GM12892 (cell line): ENCODE data around the gene SHISAL2B.

Source experiments
- DNase-seq: peaks from one replicate; pipeline ENCODE4 v3.0.0; 2011; ENCODE audit not compliant: insufficient read length
- FAIRE-seq: peaks from 2 replicates; lab custom pipeline; 2011; peaks lifted over from hg19 to GRCh38; lab: Jason Lieb, UNC
- POLR2A ChIP-seq: IDR thresholded peaks from 2 replicates; pipeline ENCODE4 v1.6.1; 2011; ENCODE audit warnings: low read depth, low read length, control low read depth
- POLR2AphosphoS5 ChIP-seq: IDR thresholded peaks from 2 replicates; pipeline ENCODE4 v1.6.1; 2011; ENCODE audit warnings: low read depth, low read length, control low read depth
- TAF1 ChIP-seq: IDR thresholded peaks from 2 replicates; pipeline ENCODE4 v1.6.1; 2011; ENCODE audit warnings: low read depth, mild to moderate bottlenecking, control low read depth, low read length, borderline replicate concordance

Gene SHISAL2B

DNA sequence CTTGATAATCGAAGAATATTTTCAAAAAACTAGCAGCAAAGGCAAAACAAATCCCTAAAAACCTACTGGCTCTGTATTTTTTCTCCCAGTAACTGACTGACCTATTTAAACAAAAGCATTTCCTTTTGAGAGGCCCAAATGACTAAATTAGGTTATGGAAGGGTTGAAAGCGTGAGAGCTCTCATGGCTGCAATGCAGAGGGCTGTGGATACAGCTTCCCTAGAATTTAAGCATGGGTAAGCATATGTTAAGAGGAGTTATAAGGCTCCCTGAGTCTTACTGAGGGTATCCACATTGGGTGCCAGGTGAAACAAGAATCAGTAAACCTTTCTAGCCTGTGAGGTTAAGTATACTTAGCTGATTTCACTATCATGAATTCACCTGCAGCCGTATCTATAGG is 32.3 kb downstream of the SHISAL2B start:
- FAIRE-seq (no peak), DNase-seq (no peak)
- no peak for TF ChIP-seq TAF1
- TF ChIP-seq POLR2AphosphoS5 = no peak
- no peak for TF ChIP-seq POLR2A

GRCh38 chr5:64727150-64727549 is 36.8 kb downstream of the SHISAL2B start:
- FAIRE-seq = no peak
- DNase-seq = no peak
- TF ChIP-seq POLR2AphosphoS5 (no peak), TAF1 (no peak), POLR2A (no peak)

DNA sequence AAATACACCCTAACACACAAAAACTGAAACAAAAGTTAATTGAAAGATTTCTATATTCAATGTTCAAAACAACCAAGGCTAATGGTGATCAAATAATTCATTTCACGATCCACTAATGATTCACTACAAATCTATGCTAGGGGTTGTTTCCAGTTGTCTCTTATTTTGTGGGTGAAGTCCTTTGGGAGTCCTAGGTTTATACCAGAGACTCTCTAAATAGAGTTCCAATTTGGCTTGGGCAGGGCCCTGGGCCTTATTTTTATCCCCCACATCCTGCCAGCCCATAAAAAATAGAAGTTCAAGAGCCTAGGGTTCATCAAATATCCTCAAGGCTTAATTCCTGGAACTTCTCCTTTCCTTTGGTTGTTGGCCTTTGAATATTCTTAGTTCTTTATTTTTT is 52.1 kb downstream of the SHISAL2B start:
- no peak for FAIRE-seq
- TF ChIP-seq POLR2A (no peak), TAF1 (no peak), POLR2AphosphoS5 (no peak)
- no peak for DNase-seq

GRCh38 chr5:64742821-64743220 is 52.5 kb downstream of the SHISAL2B start:
- TF ChIP-seq TAF1 (no peak), POLR2AphosphoS5 (no peak), POLR2A (no peak)
- FAIRE-seq = no peak
- no peak for DNase-seq

- no peak for DNase-seq
- no peak for FAIRE-seq
- TF ChIP-seq POLR2A = no peak
Measured at GRCh38 chr5:64744914-64745313, 54.6 kb downstream of the SHISAL2B start.

DNA sequence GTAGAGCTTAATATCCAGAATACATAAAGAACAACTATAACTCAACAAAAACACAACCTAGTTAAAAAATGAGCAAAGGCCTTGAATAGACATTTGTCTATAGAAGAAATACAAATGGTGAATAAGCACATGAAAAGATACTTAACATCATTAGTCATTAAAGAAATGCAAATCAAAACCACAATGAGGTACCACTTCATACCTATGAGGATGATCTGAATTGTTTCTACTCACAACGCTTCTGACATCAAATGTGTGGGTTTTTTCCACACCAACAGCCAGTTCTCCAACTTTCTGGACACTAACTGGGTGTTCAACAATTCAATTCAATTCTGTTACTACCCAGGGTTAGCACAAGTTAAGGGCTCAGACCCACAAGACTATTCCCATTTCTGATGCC is 56.1 kb downstream of the SHISAL2B start:
- FAIRE-seq = no peak
- no peak for DNase-seq

DNA sequence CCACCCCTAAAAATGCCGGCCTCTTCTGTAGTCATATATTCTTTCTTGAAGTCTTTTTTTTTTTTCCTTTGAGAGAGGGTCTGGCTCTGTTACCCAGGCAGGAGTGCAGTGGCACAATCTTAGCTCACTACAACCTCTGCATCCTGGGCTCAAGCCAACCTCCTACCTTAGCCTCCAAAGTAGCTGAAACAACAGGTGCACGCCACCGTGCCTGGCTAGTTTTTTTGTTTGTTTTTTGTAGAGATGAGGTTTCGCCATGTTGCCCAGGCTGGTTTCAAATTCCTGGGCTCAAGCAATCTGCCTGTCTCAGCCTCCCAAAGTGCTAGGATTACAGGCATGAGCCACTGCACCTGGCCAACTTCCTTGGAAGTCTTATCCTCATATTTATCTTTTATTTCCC is 59.1 kb downstream of the SHISAL2B start:
- DNase-seq (no peak), FAIRE-seq (no peak)
- TF ChIP-seq TAF1 (no peak), POLR2AphosphoS5 (no peak), POLR2A (no peak)

More for the DNA sequence above, 56.1 kb downstream of the SHISAL2B start:
- TF ChIP-seq POLR2AphosphoS5 = no peak
- no peak for TF ChIP-seq POLR2A
- TF ChIP-seq TAF1 = no peak

GRCh38 chr5:64754066-64754465 is 63.8 kb downstream of the SHISAL2B start:
- TF ChIP-seq POLR2AphosphoS5 = no peak
- no peak for TF ChIP-seq TAF1
- no peak for TF ChIP-seq POLR2A
- DNase-seq (no peak), FAIRE-seq (no peak)

GRCh38 chr5:64758901-64759300 is 68.6 kb downstream of the SHISAL2B start:
- TF ChIP-seq POLR2AphosphoS5 (no peak), TAF1 (no peak), POLR2A (no peak)
- no peak for FAIRE-seq

GRCh38 chr5:64759960-64760660 is 69.8 kb downstream of the SHISAL2B start:
- DNase-seq = no peak
- FAIRE-seq = no peak
- TF ChIP-seq POLR2A (no peak), POLR2AphosphoS5 (no peak), TAF1 (no peak)

More at GRCh38 chr5:64758901-64759300, 68.6 kb downstream of the SHISAL2B start:
- DNase-seq = no peak

DNA sequence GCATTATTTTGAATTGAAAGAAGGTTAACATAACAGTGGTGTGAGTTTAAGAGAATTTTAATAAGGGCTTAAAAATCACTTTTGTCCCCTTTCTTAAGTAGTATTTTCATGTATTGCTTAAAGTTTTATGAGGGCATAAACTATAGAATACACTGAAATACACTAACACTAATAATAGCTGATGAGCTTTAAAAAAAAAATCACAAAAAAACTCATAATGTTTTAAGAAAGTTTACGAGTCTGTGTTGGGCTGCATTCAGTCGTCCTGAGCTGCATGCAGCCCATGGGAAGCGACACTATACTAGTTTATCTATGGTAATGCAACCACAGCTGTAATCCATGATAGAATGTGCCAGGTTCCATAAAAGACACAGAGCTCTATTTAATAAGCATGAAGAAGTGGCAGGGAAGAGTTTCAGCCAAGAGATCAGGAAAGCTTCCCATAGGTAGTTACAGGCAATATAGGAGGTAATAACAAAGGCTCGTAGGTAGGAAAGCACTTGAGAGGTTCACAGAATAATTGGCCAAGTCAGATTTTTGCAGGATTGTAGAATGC is 73.7 kb downstream of the SHISAL2B start:
- DNase-seq = no peak
- no peak for TF ChIP-seq POLR2A
- FAIRE-seq = no peak

DNA sequence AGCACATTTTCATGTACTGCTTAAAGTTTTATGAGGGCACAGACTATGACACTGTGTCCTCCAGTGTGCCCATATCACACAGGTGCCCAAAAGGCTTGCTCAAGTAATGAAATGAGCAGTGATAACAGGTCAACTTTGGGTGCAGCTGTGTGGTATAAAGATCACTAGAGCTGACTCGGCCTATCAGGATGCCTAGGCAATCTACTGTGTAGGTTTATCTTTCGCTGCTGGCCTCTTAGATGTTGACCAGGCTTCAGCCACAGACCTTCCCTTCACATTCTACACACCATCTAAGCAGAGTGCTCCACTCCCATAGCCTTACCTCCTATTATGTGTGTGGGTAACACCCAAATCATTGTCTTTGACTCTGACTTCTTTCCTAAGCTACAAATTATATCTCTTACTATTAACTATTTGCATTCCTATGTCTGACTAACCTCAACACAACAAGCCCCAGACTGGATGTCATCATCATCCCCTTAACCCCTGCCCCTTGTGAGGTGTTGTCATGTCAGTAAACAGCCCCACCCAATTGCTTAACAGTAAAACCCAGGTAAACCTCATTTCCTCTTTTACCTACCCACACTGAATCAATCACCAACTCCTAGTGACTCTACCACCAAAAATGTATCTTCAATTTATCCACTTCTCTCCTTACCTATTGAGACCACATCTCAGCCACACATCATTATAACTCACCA is 75.7 kb downstream of the SHISAL2B start:
- DNase-seq (no peak), FAIRE-seq (no peak)
- TF ChIP-seq POLR2AphosphoS5 = no peak
- no peak for TF ChIP-seq TAF1
- no peak for TF ChIP-seq POLR2A
